CD14-positive monocyte (primary cell): ENCODE results near the gene OLFML3. TPM values are rescaled to one million over a fixed set of nuclear protein-coding genes. Genes with fewer than 3 reads are reported as not detected.

Experiments used
- DNase-seq, 3 donors: peaks; one replicate each; pipeline ENCODE4 v3.0.0-alpha.2; 2011 to 2022
- H2AFZ ChIP-seq: 2 replicates; pipeline ENCODE4 v1.6.0; 2012; ENCODE audit warnings: mild to moderate bottlenecking, low read depth, low read length, inconsistent platforms; ENCODE audit not compliant: insufficient read depth, poor library complexity, severe bottlenecking
- H3K27ac ChIP-seq, 2 donors: 1 replicate in 1 of 2; 2 replicates in 1 of 2; pipeline ENCODE4 v1.5.1; 2012 to 2013; ENCODE audit warnings: low read length in 2 of 2, control low read depth in 1 of 2, inconsistent platforms in 1 of 2, low read depth in 1 of 2, mild to moderate bottlenecking in 1 of 2
- H3K27me3 ChIP-seq, 2 donors: one replicate each; pipeline versions ENCODE4 v1.6.0 to v1.6.1; 2011 to 2013; ENCODE audit warnings: low read length in 2 of 2; ENCODE audit not compliant: control insufficient read depth in 2 of 2, insufficient read depth in 2 of 2
- H3K36me3 ChIP-seq, 2 donors: replicated peaks in 1 of 2; 1 replicate in 1 of 2; 2 replicates in 1 of 2; pipeline versions ENCODE4 v1.5.1 to v1.6.1; 2012 to 2013; ENCODE audit warnings: low read length in 2 of 2, control low read depth in 1 of 2, inconsistent platforms in 1 of 2, mild to moderate bottlenecking in 1 of 2; ENCODE audit not compliant: insufficient read depth in 2 of 2, control insufficient read depth in 1 of 2
- H3K4me1 ChIP-seq, 2 donors: 1 replicate in 1 of 2; 2 replicates in 1 of 2; pipeline versions ENCODE4 v1.5.1 to v1.6.1; 2012 to 2013; ENCODE audit warnings: low read length in 2 of 2, control low read depth in 1 of 2, inconsistent platforms in 1 of 2, mild to moderate bottlenecking in 1 of 2, moderate library complexity in 1 of 2; ENCODE audit not compliant: insufficient read depth in 2 of 2, control insufficient read depth in 1 of 2
- H3K4me2 ChIP-seq: replicated peaks from 2 replicates; pipeline ENCODE3; 2012; ENCODE audit warnings: low read length, moderate library complexity, mild to moderate bottlenecking; ENCODE audit not compliant: poor library complexity, severe bottlenecking; ENCODE audit errors: extremely low read depth
- H3K4me3 ChIP-seq, 3 experiments: fragments of 200-600 bp in 1 of 3; sonication (generic) in 1 of 3; replicated peaks in 1 of 3; 1 replicate in 2 of 3; 2 replicates in 1 of 3; pipeline ENCODE4 v1.5.1; 2011 to 2013; ENCODE audit warnings: low read length in 3 of 3, mild to moderate bottlenecking in 3 of 3, control low read depth in 2 of 3, low read depth in 2 of 3, inconsistent platforms in 1 of 3, moderate library complexity in 1 of 3
- H3K79me2 ChIP-seq: 2 replicates; pipeline ENCODE4 v1.6.0; 2012; ENCODE audit warnings: mild to moderate bottlenecking, control low read depth, inconsistent platforms, low read length, moderate library complexity; ENCODE audit not compliant: insufficient read depth
- H3K9ac ChIP-seq: 2 replicates; pipeline ENCODE4 v1.6.0; 2017; ENCODE audit warnings: low read length, mild to moderate bottlenecking; ENCODE audit not compliant: insufficient read depth, poor library complexity, severe bottlenecking
- H3K9me3 ChIP-seq, 2 donors: replicated peaks in 1 of 2; 1 replicate in 1 of 2; 2 replicates in 1 of 2; pipeline versions ENCODE4 v1.5.1 to v1.6.1; 2012 to 2013; ENCODE audit warnings: low read length in 2 of 2, control low read depth in 1 of 2; ENCODE audit not compliant: control insufficient read depth in 1 of 2, insufficient read depth in 1 of 2
- H4K20me1 ChIP-seq: 2 replicates; pipeline ENCODE4 v1.6.0; 2012; ENCODE audit warnings: mild to moderate bottlenecking, low read length, control low read depth, moderate library complexity; ENCODE audit not compliant: insufficient read depth
- H3K27ac Mint-ChIP-seq, 7 donors: one replicate each; pipeline ENCODE4 v1.8.0; 2020; ENCODE audit warnings: mild to moderate bottlenecking in 7 of 7, mixed read lengths in 7 of 7, moderate library complexity in 6 of 7, inconsistent platforms in 2 of 7
- H3K27me3 Mint-ChIP-seq, 3 donors: one replicate each; pipeline ENCODE4 v1.8.0; 2021 to 2022; ENCODE audit warnings: low read depth in 3 of 3, mild to moderate bottlenecking in 3 of 3, mixed read lengths in 3 of 3, moderate library complexity in 3 of 3, inconsistent platforms in 1 of 3
- H3K36me3 Mint-ChIP-seq, 2 donors: one replicate each; pipeline ENCODE4 v1.8.0; 2020; ENCODE audit warnings: mixed read lengths in 2 of 2, inconsistent platforms in 1 of 2, mild to moderate bottlenecking in 1 of 2
- H3K4me1 Mint-ChIP-seq: one replicate; pipeline ENCODE4 v1.8.0; 2020; ENCODE audit warnings: mild to moderate bottlenecking, mixed read lengths
- H3K4me3 Mint-ChIP-seq, 2 donors: one replicate each; pipeline ENCODE4 v1.8.0; 2020; ENCODE audit warnings: mild to moderate bottlenecking in 2 of 2, mixed read lengths in 2 of 2, moderate library complexity in 1 of 2
- H3K9me3 Mint-ChIP-seq, 7 donors: one replicate each; pipeline ENCODE4 v1.8.0; 2020 to 2022; ENCODE audit warnings: mixed read lengths in 7 of 7, mild to moderate bottlenecking in 6 of 7, moderate library complexity in 6 of 7, inconsistent platforms in 2 of 7
- WGBS: methylation state at CpG from one replicate; pipeline ENCODE4 v1.1.5; 2013; ENCODE audit warnings: missing lambda C conversion rate; ENCODE audit not compliant: insufficient coverage; 5-methylcytosine and 5-hydroxymethylcytosine counted together
- intact Hi-C, 2 donors: fragments of 100-400 bp; cut with micrococcal nuclease; formaldehyde crosslinking; loops; one replicate each; pipeline versions ENCODE4 v1.15.0 to v1.15.1; 2023
- polyA plus RNA-seq, 3 donors: library from polyadenylated mRNA; depleted of rRNA in 1 of 3; unstranded in 2 of 3; stranded (reverse) in 1 of 3; fragments of 300-500 nt in 2 of 3; fragments of >200 nt in 1 of 3; fragmentation: Illumina TruSeq in 2 of 3; gene quantifications; 1 replicate in 2 of 3; 2 replicates in 1 of 3; pipeline ENCODE4 v1.2.3, GENCODE V29; 2012 to 2021
- TF ChIP-seq, protein P1 (sequence below): fragments of 200-600 bp; IDR thresholded peaks from one replicate; pipeline ENCODE4 v1.8.0; 2022; ENCODE audit warnings: antibody characterized with exemption, mild to moderate bottlenecking

Gene OLFML3
- polyA plus RNA-seq, 3 donors: 0.08 to 0.37 (median 0.28) TPM

- Histone ChIP-seq H3K27me3 (no peaks in the 10 kb centered on the region), H3K9ac (no peak overlapping the region), H3K4me1 (no peaks in the 10 kb centered on the region), H3K79me2 (no peaks in the 10 kb centered on the region), H3K36me3 (no peaks in the 10 kb centered on the region), H4K20me1 (no peaks in the 10 kb centered on the region), H3K4me2 (no peak overlapping the region), H2AFZ (no peak overlapping the region), H3K27ac (no peak overlapping the region), H3K4me3 (no peak overlapping the region), H3K9me3 (no peaks in the 10 kb centered on the region)
- no peak overlapping the region for H3K4me3 Mint-ChIP-seq
- intact Hi-C loops: no loop called here
- WGBS: 100% methylated on average over 1 of the region's 5 CpGs
- TF ChIP-seq, protein P1, sequence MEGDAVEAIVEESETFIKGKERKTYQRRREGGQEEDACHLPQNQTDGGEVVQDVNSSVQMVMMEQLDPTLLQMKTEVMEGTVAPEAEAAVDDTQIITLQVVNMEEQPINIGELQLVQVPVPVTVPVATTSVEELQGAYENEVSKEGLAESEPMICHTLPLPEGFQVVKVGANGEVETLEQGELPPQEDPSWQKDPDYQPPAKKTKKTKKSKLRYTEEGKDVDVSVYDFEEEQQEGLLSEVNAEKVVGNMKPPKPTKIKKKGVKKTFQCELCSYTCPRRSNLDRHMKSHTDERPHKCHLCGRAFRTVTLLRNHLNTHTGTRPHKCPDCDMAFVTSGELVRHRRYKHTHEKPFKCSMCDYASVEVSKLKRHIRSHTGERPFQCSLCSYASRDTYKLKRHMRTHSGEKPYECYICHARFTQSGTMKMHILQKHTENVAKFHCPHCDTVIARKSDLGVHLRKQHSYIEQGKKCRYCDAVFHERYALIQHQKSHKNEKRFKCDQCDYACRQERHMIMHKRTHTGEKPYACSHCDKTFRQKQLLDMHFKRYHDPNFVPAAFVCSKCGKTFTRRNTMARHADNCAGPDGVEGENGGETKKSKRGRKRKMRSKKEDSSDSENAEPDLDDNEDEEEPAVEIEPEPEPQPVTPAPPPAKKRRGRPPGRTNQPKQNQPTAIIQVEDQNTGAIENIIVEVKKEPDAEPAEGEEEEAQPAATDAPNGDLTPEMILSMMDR: no peak
- H3K36me3 Mint-ChIP-seq: no peaks in the 10 kb centered on the region
- H3K9me3 Mint-ChIP-seq: peaks cover 0 to 4% (median 0%) of the 10 kb centered on the region in 7 donors
- no peaks in the 10 kb centered on the region for H3K4me1 Mint-ChIP-seq
- no peak overlapping the region for H3K27ac Mint-ChIP-seq
- peaks cover 0 to 9% (median 2%) of the 10 kb centered on the region in 3 donors for H3K27me3 Mint-ChIP-seq
- DNase-seq: no peak
Observed at GRCh38 chr1:114025609-114026401, 46.5 kb downstream of the OLFML3 start.

- Histone ChIP-seq H3K36me3 (no peaks in the 10 kb centered on the region), H4K20me1 (no peaks in the 10 kb centered on the region), H3K4me1 (no peaks in the 10 kb centered on the region), H3K4me2 (no peak overlapping the region), H3K27ac (no peak overlapping the region), H3K9me3 (no peaks in the 10 kb centered on the region), H3K4me3 (no peak overlapping the region), H3K79me2 (no peaks in the 10 kb centered on the region), H3K27me3 (no peaks in the 10 kb centered on the region), H3K9ac (no peak overlapping the region), H2AFZ (no peak overlapping the region)
- TF ChIP-seq, protein P1: no peak
- Mint-ChIP-seq H3K27ac (no peak overlapping the region), H3K9me3 (peaks cover 0 to 3% (median 0%) of the 10 kb centered on the region in 7 donors), H3K36me3 (no peaks in the 10 kb centered on the region), H3K4me3 (no peak overlapping the region), H3K4me1 (no peaks in the 10 kb centered on the region), H3K27me3 (peaks cover 0 to 8% (median 2%) of the 10 kb centered on the region in 3 donors)
- 96% methylated on average over 5 of the region's 6 CpGs for WGBS
- no peak for DNase-seq
- intact Hi-C loops: no loop called here
Observed at GRCh38 chr1:114026797-114027196, 47.5 kb downstream of the OLFML3 start.

Other genes with a start within 250 kb of the OLFML3 start
- 10 to 100 TPM in 2 of 3 donors, 1 to 10 TPM in 1; 6.7 to 12.2 (median 11.1) TPM for gene PHTF1, start 220.0 kb upstream of the OLFML3 start, polyA plus RNA-seq
- 1 to 10 TPM; 6.5 to 9.0 (median 8.9) TPM for gene RSBN1, start 167.0 kb upstream of the OLFML3 start, polyA plus RNA-seq
- 10 to 100 TPM in 2 of 3 donors, 1 to 10 TPM in 1; 9.7 to 43.7 (median 29.7) TPM for gene PTPN22, start 107.8 kb upstream of the OLFML3 start, polyA plus RNA-seq
- under 1 TPM in 1 of 3 donors, not detected in 2; 0.73 TPM for gene BCL2L15, start 91.9 kb upstream of the OLFML3 start, polyA plus RNA-seq
- gene AP4B1, start 74.7 kb upstream of the OLFML3 start, polyA plus RNA-seq: 10 to 100 TPM in 1 of 3 donors, 1 to 10 TPM in 2; 3.5 to 46.3 (median 6.1) TPM
- 1 to 10 TPM; 3.0 to 5.7 (median 4.5) TPM for gene DCLRE1B, start 74.1 kb upstream of the OLFML3 start, polyA plus RNA-seq
- 10 to 100 TPM; 10.1 to 57.2 (median 14.8) TPM for gene HIPK1, start 50.1 kb upstream of the OLFML3 start, polyA plus RNA-seq
- gene SYT6, start 174.4 kb downstream of the OLFML3 start, polyA plus RNA-seq: under 1 TPM in 1 of 3 donors, not detected in 2; 0.01 TPM